ENCODE measurements around the gene IWS1. TPM values are rescaled to one million over a fixed set of nuclear protein-coding genes. Genes with fewer than 3 reads are reported as not detected.

IWS1 gene
- total RNA-seq, 2 donors from 2014 or later: 32.4 to 37.8 TPM

- Histone ChIP-seq H3K27me3 (no peaks in the 10 kb centered on the region), H3K36me3 (no peaks in the 10 kb centered on the region), H3K9ac (ENCODE audit: low read depth in 2 of 2, low read length in 2 of 2) (no peak overlapping the region), H3K4me3 (no peak overlapping the region), H3K9me3 (no peaks in the 10 kb centered on the region), H3K27ac (no peak overlapping the region), H3K4me1 (no peaks in the 10 kb centered on the region)
- no peak for TF ChIP-seq CTCF (IDR thresholded peaks at IDR 0.05)
- no peak for DNase-seq
- intact Hi-C loops (cut with DNase I): no loop called here
Measured at GRCh38 chr2:127511917-127512316, 14.4 kb downstream of the IWS1 start.

- Histone ChIP-seq H3K9ac (ENCODE audit: low read depth in 2 of 2, low read length in 2 of 2) (no peak overlapping the region), H3K4me3 (no peak overlapping the region), H3K9me3 (no peaks in the 10 kb centered on the region), H3K27me3 (no peaks in the 10 kb centered on the region), H3K36me3 (no peaks in the 10 kb centered on the region), H3K4me1 (no peaks in the 10 kb centered on the region), H3K27ac (no peak overlapping the region)
- no peak for DNase-seq
- TF ChIP-seq CTCF (IDR thresholded peaks at IDR 0.05): no peak
- intact Hi-C loops (cut with DNase I): no loop called here
Measured at GRCh38 chr2:127511090-127511695, 15.1 kb downstream of the IWS1 start.

- H3K9me3 ChIP-seq: no peaks in the 10 kb centered on the region
- TF ChIP-seq CTCF (IDR thresholded peaks at IDR 0.05): no peak
- peak overlapping the region; percentile 2 for H3K27ac ChIP-seq
- no peak overlapping the region for H3K4me3 ChIP-seq
- DNase-seq: no peak
- H3K4me1 ChIP-seq: no peaks in the 10 kb centered on the region
- intact Hi-C loops (cut with DNase I): no loop called here
- peaks cover 1% of the 10 kb centered on the region for H3K36me3 ChIP-seq
- no peak overlapping the region for H3K9ac ChIP-seq (ENCODE audit: low read depth in 2 of 2, low read length in 2 of 2)
- H3K27me3 ChIP-seq: no peaks in the 10 kb centered on the region
Measured at GRCh38 chr2:127510073-127510472, 16.2 kb downstream of the IWS1 start.

GRCh38 chr2:127508631-127509034, 17.7 kb downstream of the IWS1 start:
- Histone ChIP-seq H3K27ac (peak overlapping the region; percentile 5), H3K27me3 (no peaks in the 10 kb centered on the region), H3K9ac (ENCODE audit: low read depth in 2 of 2, low read length in 2 of 2) (no peak overlapping the region), H3K9me3 (no peaks in the 10 kb centered on the region), H3K36me3 (peaks cover 8% of the 10 kb centered on the region), H3K4me1 (no peaks in the 10 kb centered on the region), H3K4me3 (no peak overlapping the region)
- no peak for TF ChIP-seq CTCF (IDR thresholded peaks at IDR 0.05)
- DNase-seq: peak; percentile 63
- intact Hi-C loops (cut with DNase I): no loop called here

GRCh38 chr2:127508023-127508630, 18.2 kb downstream of the IWS1 start:
- H3K36me3 ChIP-seq: peaks cover 8% of the 10 kb centered on the region
- H3K9ac ChIP-seq (ENCODE audit: low read depth in 2 of 2, low read length in 2 of 2): no peak overlapping the region
- H3K27me3 ChIP-seq: no peaks in the 10 kb centered on the region
- H3K9me3 ChIP-seq: no peaks in the 10 kb centered on the region
- H3K4me3 ChIP-seq: no peak overlapping the region
- no peak for TF ChIP-seq CTCF (IDR thresholded peaks at IDR 0.05)
- peak overlapping the region; percentile 5 for H3K27ac ChIP-seq
- H3K4me1 ChIP-seq: no peaks in the 10 kb centered on the region
- intact Hi-C loops (cut with DNase I): no loop called here
- no peak for DNase-seq
